Keratinocyte (primary cell): ENCODE results near the gene TJP2. TPM values are rescaled to one million over a fixed set of nuclear protein-coding genes. Genes with fewer than 3 reads are reported as not detected.

Source experiments
- DNase-seq: peaks from one replicate; pipeline ENCODE4 v3.0.0-alpha.2; 2011; ENCODE audit warnings: low read depth, missing footprints, low spot score
- FAIRE-seq: peaks from 2 replicates; lab custom pipeline; 2011; peaks lifted over from hg19 to GRCh38; lab: Jason Lieb, UNC
- H2AFZ ChIP-seq: 2 replicates; pipeline ENCODE4 v1.6.0; 2012; ENCODE audit warnings: low read length, control low read depth, inconsistent platforms; ENCODE audit not compliant: control insufficient read depth
- H3K27ac ChIP-seq: 2 replicates; pipeline ENCODE4 v1.5.1; 2011; ENCODE audit warnings: low read length; ENCODE audit not compliant: control insufficient read depth, insufficient read depth
- H3K27me3 ChIP-seq: 3 replicates; pipeline ENCODE4 v1.6.0; 2011; ENCODE audit warnings: low read length; ENCODE audit not compliant: control insufficient read depth, insufficient read depth; ENCODE audit errors: extremely low read depth
- H3K36me3 ChIP-seq, 2 experiments: 2 replicates in 1 of 2; 3 replicates in 1 of 2; pipeline ENCODE4 v1.5.1; 2011; ENCODE audit warnings: low read length in 2 of 2, mild to moderate bottlenecking in 1 of 2; ENCODE audit not compliant: control insufficient read depth in 2 of 2, insufficient read depth in 2 of 2; ENCODE audit errors: extremely low read depth in 1 of 2
- H3K4me1 ChIP-seq: 3 replicates; pipeline ENCODE4 v1.5.1; 2011; ENCODE audit warnings: low read length; ENCODE audit not compliant: control insufficient read depth, insufficient read depth; ENCODE audit errors: extremely low read depth
- H3K4me2 ChIP-seq: 3 replicates; pipeline ENCODE4 v1.6.0; 2011; ENCODE audit warnings: low read depth, low read length; ENCODE audit not compliant: control insufficient read depth, insufficient read depth; ENCODE audit errors: extremely low read depth
- H3K4me3 ChIP-seq, 3 experiments: fragments of 200-600 bp in 1 of 3; sonication (generic) in 1 of 3; 2 replicates in 2 of 3; 3 replicates in 1 of 3; pipeline ENCODE4 v1.5.1; 2011 to 2016; ENCODE audit warnings: low read length in 3 of 3, mild to moderate bottlenecking in 3 of 3, control low read depth in 2 of 3, inconsistent platforms in 1 of 3, low read depth in 1 of 3, mixed read lengths in 1 of 3, mixed run types in 1 of 3, moderate library complexity in 1 of 3; ENCODE audit not compliant: control insufficient read depth in 2 of 3, insufficient read depth in 2 of 3; ENCODE audit errors: extremely low read depth in 1 of 3
- H3K79me2 ChIP-seq: 2 replicates; pipeline ENCODE4 v1.6.0; 2012; ENCODE audit warnings: low read length; ENCODE audit not compliant: control insufficient read depth, insufficient read depth
- H3K9ac ChIP-seq: 3 replicates; pipeline ENCODE4 v1.6.0; 2011; ENCODE audit warnings: low read length; ENCODE audit not compliant: control insufficient read depth, insufficient read depth; ENCODE audit errors: extremely low read depth
- H3K9me1 ChIP-seq: 3 replicates; pipeline ENCODE4 v1.6.0; 2011; ENCODE audit warnings: low read length; ENCODE audit not compliant: control insufficient read depth, insufficient read depth; ENCODE audit errors: extremely low read depth
- H3K9me3 ChIP-seq: 2 replicates; pipeline ENCODE4 v1.5.1; 2012; ENCODE audit warnings: low read depth, low read length; ENCODE audit not compliant: control insufficient read depth
- H4K20me1 ChIP-seq: 3 replicates; pipeline ENCODE4 v1.6.0; 2011; ENCODE audit warnings: low read length; ENCODE audit not compliant: control insufficient read depth, insufficient read depth; ENCODE audit errors: extremely low read depth
- CTCF ChIP-seq, 3 experiments: IDR thresholded peaks in 1 of 3; conservative IDR thresholded peaks in 1 of 3; optimal IDR thresholded peaks in 1 of 3; 2 replicates in 2 of 3; 3 replicates in 1 of 3; pipeline versions ENCODE3 to v1.5.1; 2011; ENCODE audit warnings: low read length in 3 of 3, mild to moderate bottlenecking in 3 of 3, moderate library complexity in 2 of 3, control low read depth in 1 of 3, inconsistent platforms in 1 of 3; ENCODE audit not compliant: insufficient read depth in 2 of 3; ENCODE audit errors: extremely low read depth in 1 of 3
- EZH2 ChIP-seq: IDR thresholded peaks from one replicate; pipeline ENCODE4 v1.6.1; 2012; ENCODE audit warnings: inconsistent platforms, mild to moderate bottlenecking, low read length, moderate library complexity
- dilution Hi-C: fragments of 300-500 bp; cut with MboI; formaldehyde crosslinking; loops from one replicate; pipeline ENCODE4 v1.7.0; 2020; ENCODE audit warnings: low sequenced_read_pairs; ENCODE audit not compliant: extremely low pct_ligation_motif_present
- polyA plus RNA-seq, 5 experiments: library from polyadenylated mRNA; depleted of rRNA in 3 of 5; stranded (reverse) in 3 of 5; stranded (forward) in 1 of 5; unstranded in 1 of 5; fragments of >200 nt; gene quantifications; 1 replicate in 1 of 5; 2 replicates in 3 of 5; 3 replicates in 1 of 5; pipeline versions ENCODE4 v1.2.1 to v1.2.3, GENCODE V29; 2011 to 2012; ENCODE audit warnings: missing spikeins in 2 of 5, low read depth in 1 of 5, low replicate concordance in 1 of 5

TJP2 gene
- polyA plus RNA-seq, 1 donor (not counting 4 experiments of a cell fraction or from before 2014, with no cell fraction given): 74.8 TPM

GRCh38 chr9:69279084-69279731, 105.1 kb downstream of the TJP2 start:
- Histone ChIP-seq H2AFZ (no peak overlapping the region), H3K79me2 (no peaks in the 10 kb centered on the region), H3K4me1 (no peaks in the 10 kb centered on the region), H3K4me2 (no peak overlapping the region), H3K36me3 (no peaks in the 10 kb centered on the region), H3K4me3 (no peak overlapping the region), H3K9me3 (no peaks in the 10 kb centered on the region), H3K27ac (no peak overlapping the region), H3K9ac (no peak overlapping the region), H3K9me1 (no peaks in the 10 kb centered on the region), H4K20me1 (no peaks in the 10 kb centered on the region), H3K27me3 (no peaks in the 10 kb centered on the region)
- no peak for FAIRE-seq
- TF ChIP-seq CTCF (optimal IDR thresholded peaks at IDR 0.05 in 1 of 3, IDR thresholded peaks at IDR 0.05 in 1 of 3, conservative IDR thresholded peaks at IDR 0.05 in 1 of 3; ENCODE audit: extremely low read depth in 1 of 3, insufficient read depth in 2 of 3, low read length in 3 of 3) (no peak), EZH2 (no peak)
- dilution Hi-C loops: no loop called here
- no peak for DNase-seq

- Histone ChIP-seq H3K4me3 (no peak overlapping the region), H3K36me3 (no peaks in the 10 kb centered on the region), H4K20me1 (no peaks in the 10 kb centered on the region), H3K4me1 (no peaks in the 10 kb centered on the region), H3K27me3 (no peaks in the 10 kb centered on the region), H3K4me2 (no peak overlapping the region), H3K9me1 (no peaks in the 10 kb centered on the region), H3K79me2 (no peaks in the 10 kb centered on the region), H3K27ac (no peak overlapping the region), H3K9me3 (no peaks in the 10 kb centered on the region), H2AFZ (no peak overlapping the region), H3K9ac (no peak overlapping the region)
- TF ChIP-seq EZH2: no peak
- TF ChIP-seq CTCF (optimal IDR thresholded peaks at IDR 0.05 in 1 of 3, IDR thresholded peaks at IDR 0.05 in 1 of 3, conservative IDR thresholded peaks at IDR 0.05 in 1 of 3; ENCODE audit: extremely low read depth in 1 of 3, insufficient read depth in 2 of 3, low read length in 3 of 3): no peak
- FAIRE-seq: no peak
- dilution Hi-C loops: no loop called here
- no peak for DNase-seq
These were observed 105.7 kb downstream of the TJP2 start for GRCh38 chr9:69279733-69280132.
